Neutrophil (primary cell): ENCODE data around the gene HMGN4.
"Not testable (repeated sequence)": the region's sequence is repeated elsewhere in the genome, so short reads cannot be mapped to it uniquely, and the experiment has no call there.

ENCODE experiments used
- H3K27ac ChIP-seq: fragments of 200-600 bp; sonication (generic); 2 replicates; pipeline ENCODE4 v1.5.1; 2016; ENCODE audit warnings: mild to moderate bottlenecking, moderate library complexity
- H3K27me3 ChIP-seq: fragments of 200-600 bp; sonication (generic); 2 replicates; pipeline ENCODE4 v1.6.0; 2016; ENCODE audit warnings: mild to moderate bottlenecking
- H3K36me3 ChIP-seq: fragments of 200-600 bp; sonication (generic); 2 replicates; pipeline ENCODE4 v1.5.1; 2017
- H3K4me1 ChIP-seq, 2 experiments: fragments of 200-600 bp in 1 of 2; sonication (generic) in 1 of 2; 1 replicate in 1 of 2; 2 replicates in 1 of 2; pipeline versions ENCODE4 v1.5.1 to v1.6.1; 2013 to 2016; ENCODE audit warnings: low read depth in 1 of 2, low read length in 1 of 2, mild to moderate bottlenecking in 1 of 2, moderate library complexity in 1 of 2; ENCODE audit not compliant: control insufficient read depth in 1 of 2, insufficient read depth in 1 of 2
- H3K4me3 ChIP-seq, 2 experiments: fragments of 200-600 bp in 1 of 2; sonication (generic) in 1 of 2; 1 replicate in 1 of 2; 2 replicates in 1 of 2; pipeline ENCODE4 v1.5.1; 2013 to 2016; ENCODE audit warnings: low read depth in 1 of 2, low read length in 1 of 2, mild to moderate bottlenecking in 1 of 2, moderate library complexity in 1 of 2
- H3K9me3 ChIP-seq: fragments of 200-600 bp; sonication (generic); 2 replicates; pipeline ENCODE4 v1.5.1; 2016
- CTCF ChIP-seq: fragments of 200-600 bp; sonication (generic); IDR thresholded peaks from 2 replicates; pipeline ENCODE4 v1.5.1; 2016; ENCODE audit warnings: antibody characterized with exemption

Gene HMGN4

GRCh38 chr6:26539071-26539615, 977 bp downstream of the HMGN4 start:
- H3K4me1 ChIP-seq: peaks cover 21 to 22% of the 10 kb centered on the region in 2 experiments
- H3K4me3 ChIP-seq: peak overlapping the region; percentile 69 to 93
- peaks cover 5% of the 10 kb centered on the region for H3K36me3 ChIP-seq
- TF ChIP-seq CTCF: no peak
- no peaks in the 10 kb centered on the region for H3K9me3 ChIP-seq
- H3K27me3 ChIP-seq: no peaks in the 10 kb centered on the region
- peak overlapping the region; percentile 87 for H3K27ac ChIP-seq

GRCh38 chr6:26541579-26541978, 3.4 kb downstream of the HMGN4 start:
- Histone ChIP-seq H3K27ac (no peak overlapping the region), H3K36me3 (peaks cover 25% of the 10 kb centered on the region), H3K9me3 (no peaks in the 10 kb centered on the region)

GRCh38 chr6:26543953-26544352, 5.8 kb downstream of the HMGN4 start:
- no peaks in the 10 kb centered on the region for H3K9me3 ChIP-seq
- H3K4me1 ChIP-seq: peaks cover 2 to 3% of the 10 kb centered on the region in 2 experiments
- no peak overlapping the region for H3K4me3 ChIP-seq
- H3K36me3 ChIP-seq: peaks cover 25% of the 10 kb centered on the region
- H3K27ac ChIP-seq: no peak overlapping the region
- H3K27me3 ChIP-seq: no peaks in the 10 kb centered on the region
- TF ChIP-seq CTCF: peak; percentile 18

More at GRCh38 chr6:26541579-26541978, 3.4 kb downstream of the HMGN4 start:
- TF ChIP-seq CTCF: no peak
- Histone ChIP-seq H3K27me3 (no peaks in the 10 kb centered on the region), H3K4me1 (peaks cover 20 to 21% of the 10 kb centered on the region in 2 experiments), H3K4me3 (no peak overlapping the region)

GRCh38 chr6:26544473-26544872, 6.3 kb downstream of the HMGN4 start:
- no peak overlapping the region for H3K4me3 ChIP-seq
- TF ChIP-seq CTCF: no peak
- H3K27ac ChIP-seq: no peak overlapping the region
- H3K27me3 ChIP-seq: no peaks in the 10 kb centered on the region
- peaks cover 25% of the 10 kb centered on the region for H3K36me3 ChIP-seq
- no peaks in the 10 kb centered on the region for H3K4me1 ChIP-seq
- H3K9me3 ChIP-seq: no peaks in the 10 kb centered on the region

GRCh38 chr6:26545627-26546026, 7.5 kb downstream of the HMGN4 start:
- H3K9me3 ChIP-seq: no peaks in the 10 kb centered on the region
- peaks cover 8 to 9% of the 10 kb centered on the region in 2 experiments for H3K4me1 ChIP-seq
- H3K4me3 ChIP-seq: no peak overlapping the region
- peaks cover 3% of the 10 kb centered on the region for H3K27me3 ChIP-seq
- H3K36me3 ChIP-seq: peaks cover 25% of the 10 kb centered on the region
- H3K27ac ChIP-seq: no peak overlapping the region
- TF ChIP-seq CTCF: no peak

GRCh38 chr6:26547363-26547762, 9.2 kb downstream of the HMGN4 start:
- H3K4me3 ChIP-seq: not testable (repeated sequence)
- peaks cover 11% of the 10 kb centered on the region in 2 experiments for H3K4me1 ChIP-seq

More at GRCh38 chr6:26547363-26547762, 9.2 kb downstream of the HMGN4 start:
- not testable (repeated sequence) for H3K27me3 ChIP-seq, H3K9me3 ChIP-seq, H3K27ac ChIP-seq
- peaks cover 25% of the 10 kb centered on the region for H3K36me3 ChIP-seq
